H1 (cell line): ENCODE results near the gene RNF215. TPM values are rescaled to one million over a fixed set of nuclear protein-coding genes. Genes with fewer than 3 reads are reported as not detected.
A peak's percentile ranks its signal among the peaks of the same experiment; 100 is the strongest.

ENCODE experiments used
- CTCF ChIA-PET: fragments of 300-600 bp; sonication (Branson Sonifier 250); formaldehyde crosslinking; loops from one replicate; lab custom pipeline; 2021; ENCODE audit not compliant: partially characterized antibody; lab: Charles Lee
- POLR2A ChIA-PET: fragments of 300-600 bp; sonication (Branson Sonifier 250); formaldehyde crosslinking; loops from one replicate; lab custom pipeline; 2021; ENCODE audit warnings: inconsistent platforms; ENCODE audit not compliant: partially characterized antibody; lab: Charles Lee
- DNase-seq, 2 experiments: peaks; one replicate each; pipeline versions ENCODE4 v3.0.0 to v3.0.0-alpha.2; 2010 to 2022; ENCODE audit warnings: low spot score in 2 of 2, low read depth in 1 of 2, mixed read lengths in 1 of 2
- FAIRE-seq: peaks from 2 replicates; lab custom pipeline; 2011; peaks lifted over from hg19 to GRCh38; lab: Jason Lieb, UNC
- H2AFZ ChIP-seq: 2 replicates; pipeline ENCODE4 v1.8.1; 2012; ENCODE audit warnings: low read length, inconsistent platforms
- H2AK5ac ChIP-seq: 2 replicates; pipeline ENCODE4 v1.6.1; 2013; ENCODE audit warnings: low read depth, low read length
- H2BK120ac ChIP-seq: replicated peaks from 2 replicates; pipeline ENCODE3; 2013; ENCODE audit warnings: low read depth, low read length, inconsistent platforms
- H2BK12ac ChIP-seq: 2 replicates; pipeline ENCODE4 v1.6.1; 2013; ENCODE audit warnings: low read depth, low read length
- H2BK15ac ChIP-seq: 2 replicates; pipeline ENCODE4 v1.6.1; 2013; ENCODE audit warnings: low read length
- H2BK20ac ChIP-seq: 2 replicates; pipeline ENCODE4 v1.6.1; 2013; ENCODE audit warnings: low read length
- H2BK5ac ChIP-seq: 2 replicates; pipeline ENCODE4 v1.6.1; 2013; ENCODE audit warnings: low read depth, low read length
- H3K14ac ChIP-seq: 2 replicates; pipeline ENCODE4 v1.6.1; 2013; ENCODE audit warnings: inconsistent platforms; ENCODE audit not compliant: insufficient read length
- H3K18ac ChIP-seq: 2 replicates; pipeline ENCODE4 v1.6.1; 2013; ENCODE audit warnings: low read length; ENCODE audit errors: extremely low read depth
- H3K23ac ChIP-seq: 2 replicates; pipeline ENCODE4 v1.6.1; 2013; ENCODE audit warnings: inconsistent platforms; ENCODE audit not compliant: insufficient read length
- H3K23me2 ChIP-seq: 2 replicates; pipeline ENCODE4 v1.6.1; 2013; ENCODE audit warnings: low read depth, low read length
- H3K27ac ChIP-seq: 2 replicates; pipeline ENCODE4 v1.6.1; 2011; ENCODE audit warnings: low read depth, low read length, inconsistent platforms
- H3K27me3 ChIP-seq, 4 experiments: replicated peaks in 1 of 4; 1 replicate in 1 of 4; 2 replicates in 3 of 4; pipeline versions ENCODE4 v1.6.1 to v1.8.1; 2011 to 2013; ENCODE audit warnings: low read length in 3 of 4, mild to moderate bottlenecking in 3 of 4, inconsistent platforms in 2 of 4, mixed read lengths in 2 of 4, moderate library complexity in 1 of 4; ENCODE audit not compliant: control insufficient read depth in 3 of 4, insufficient read depth in 3 of 4; ENCODE audit errors: extremely low read depth in 1 of 4
- H3K36me3 ChIP-seq, 4 experiments: 2 replicates each; pipeline versions ENCODE4 v1.6.1 to v1.8.1; 2011 to 2013; ENCODE audit warnings: mild to moderate bottlenecking in 4 of 4, low read length in 3 of 4, moderate library complexity in 2 of 4, control low read depth in 1 of 4, inconsistent platforms in 1 of 4; ENCODE audit not compliant: insufficient read depth in 4 of 4, control insufficient read depth in 2 of 4
- H3K4ac ChIP-seq: replicated peaks from 2 replicates; pipeline ENCODE3; 2013; ENCODE audit warnings: low read length, low read depth, mixed read lengths, inconsistent platforms; ENCODE audit not compliant: insufficient read length
- H3K4me1 ChIP-seq, 4 experiments: replicated peaks in 1 of 4; 1 replicate in 1 of 4; 2 replicates in 3 of 4; pipeline versions ENCODE4 v1.6.1 to v1.8.1; 2011 to 2013; ENCODE audit warnings: low read length in 3 of 4, inconsistent platforms in 2 of 4, mixed read lengths in 1 of 4; ENCODE audit not compliant: insufficient read depth in 4 of 4, control insufficient read depth in 3 of 4
- H3K4me2 ChIP-seq, 2 experiments: 2 replicates each; pipeline versions ENCODE4 v1.6.1 to v1.8.1; 2011 to 2013; ENCODE audit warnings: low read depth in 2 of 2, low read length in 2 of 2, control low read depth in 1 of 2, inconsistent platforms in 1 of 2, mild to moderate bottlenecking in 1 of 2; ENCODE audit not compliant: insufficient read depth in 1 of 2
- H3K4me3 ChIP-seq, 4 experiments: fragments of 200-600, 300-600 bp in 1 of 4; sonication (generic), shearing (Covaris generic), sonication (Bioruptor Twin) in 1 of 4; 2 replicates each; pipeline versions ENCODE4 v1.5.1 to v1.8.1; 2011 to 2016; ENCODE audit warnings: low read length in 4 of 4, low read depth in 3 of 4, control low read depth in 2 of 4, inconsistent platforms in 2 of 4, mild to moderate bottlenecking in 2 of 4, mixed read lengths in 1 of 4, moderate library complexity in 1 of 4; ENCODE audit not compliant: insufficient read depth in 2 of 4; ENCODE audit errors: extremely low read depth in 1 of 4
- H3K56ac ChIP-seq: replicated peaks from 2 replicates; pipeline ENCODE3; 2013; ENCODE audit warnings: low read depth, mild to moderate bottlenecking, mixed read lengths, low read length, inconsistent platforms; ENCODE audit not compliant: insufficient read length
- H3K79me1 ChIP-seq: 2 replicates; pipeline ENCODE4 v1.6.1; 2013; ENCODE audit warnings: low read depth, low read length, control low read depth
- H3K79me2 ChIP-seq, 2 experiments: 2 replicates each; pipeline versions ENCODE4 v1.6.1 to v1.8.1; 2012 to 2013; ENCODE audit warnings: low read length in 2 of 2, mild to moderate bottlenecking in 2 of 2, inconsistent platforms in 1 of 2; ENCODE audit not compliant: insufficient read depth in 2 of 2, control insufficient read depth in 1 of 2
- H3K9ac ChIP-seq, 4 experiments: replicated peaks in 1 of 4; 1 replicate in 1 of 4; 2 replicates in 3 of 4; pipeline versions ENCODE4 v1.6.1 to v1.8.1; 2011 to 2013; ENCODE audit warnings: low read depth in 3 of 4, low read length in 3 of 4, control low read depth in 2 of 4, mild to moderate bottlenecking in 2 of 4, moderate library complexity in 2 of 4, inconsistent platforms in 1 of 4; ENCODE audit errors: extremely low read depth in 1 of 4
- H3K9me3 ChIP-seq, 2 experiments: 2 replicates each; pipeline versions ENCODE4 v1.6.1 to v1.8.1; 2012 to 2013; ENCODE audit warnings: mild to moderate bottlenecking in 2 of 2, moderate library complexity in 2 of 2, control low read depth in 1 of 2, inconsistent platforms in 1 of 2, low read depth in 1 of 2, low read length in 1 of 2, mixed read lengths in 1 of 2; ENCODE audit not compliant: insufficient read depth in 2 of 2
- H4K20me1 ChIP-seq, 2 experiments: replicated peaks in 1 of 2; 2 replicates each; pipeline versions ENCODE3 to v1.8.1; 2011 to 2013; ENCODE audit warnings: inconsistent platforms in 2 of 2, low read length in 2 of 2, mild to moderate bottlenecking in 1 of 2; ENCODE audit not compliant: insufficient read depth in 2 of 2, control insufficient read depth in 1 of 2
- H4K5ac ChIP-seq: 2 replicates; pipeline ENCODE4 v1.6.1; 2013; ENCODE audit warnings: low read length, low read depth, mixed read lengths, inconsistent platforms; ENCODE audit not compliant: insufficient read length
- H4K8ac ChIP-seq: 2 replicates; pipeline ENCODE4 v1.8.0; 2013; ENCODE audit warnings: mild to moderate bottlenecking, moderate library complexity, low read length, inconsistent platforms; ENCODE audit not compliant: insufficient read depth; ENCODE audit errors: extremely low read depth
- H4K91ac ChIP-seq: replicated peaks from 2 replicates; pipeline ENCODE3; 2013; ENCODE audit warnings: low read length, mixed read lengths, inconsistent platforms; ENCODE audit not compliant: insufficient read length
- CBX5 ChIP-seq: fragments of 300-800, 300-1000 bp; sonication (generic); IDR thresholded peaks from 2 replicates; pipeline ENCODE4 v1.7.1; 2016; ENCODE audit warnings: antibody characterized with exemption, low read length, low read depth
- CTCF ChIP-seq, 3 experiments: IDR thresholded peaks; 1 replicate in 2 of 3; 2 replicates in 1 of 3; pipeline versions ENCODE4 v1.5.1 to v1.6.1; 2011; ENCODE audit warnings: low read length in 3 of 3, mild to moderate bottlenecking in 3 of 3, inconsistent platforms in 2 of 3, low read depth in 1 of 3, moderate library complexity in 1 of 3; ENCODE audit not compliant: insufficient read depth in 1 of 3; ENCODE audit errors: control extremely low read depth in 1 of 3
- EGR1 ChIP-seq: IDR thresholded peaks from 2 replicates; pipeline ENCODE4 v1.6.1; 2011; ENCODE audit warnings: low read depth, low read length, borderline replicate concordance
- JUND ChIP-seq: IDR thresholded peaks from 2 replicates; pipeline ENCODE4 v1.6.1; 2011; ENCODE audit warnings: mild to moderate bottlenecking, improper control_type of control experiment, low read length
- NRF1 ChIP-seq: IDR thresholded peaks from 2 replicates; pipeline ENCODE4 v1.6.1; 2011; ENCODE audit warnings: mild to moderate bottlenecking, low read depth, low read length, improper control_type of control experiment
- PHF8 ChIP-seq: fragments of 200-600 bp; sonication (generic); conservative IDR thresholded peaks from 2 replicates; pipeline ENCODE4 v1.7.1; 2012; ENCODE audit warnings: low read depth, mild to moderate bottlenecking, inconsistent platforms, low read length, moderate library complexity
- POLR2A ChIP-seq, 2 experiments: IDR thresholded peaks; 1 replicate in 1 of 2; 2 replicates in 1 of 2; pipeline ENCODE4 v1.6.1; 2011; ENCODE audit warnings: low read depth in 2 of 2, low read length in 2 of 2, mild to moderate bottlenecking in 2 of 2; ENCODE audit errors: control extremely low read depth in 1 of 2
- RXRA ChIP-seq: IDR thresholded peaks from 2 replicates; pipeline ENCODE4 v1.6.1; 2011; ENCODE audit warnings: low read depth, mild to moderate bottlenecking, low read length, moderate library complexity; ENCODE audit not compliant: insufficient read depth
- TEAD4 ChIP-seq: IDR thresholded peaks from 2 replicates; pipeline ENCODE4 v1.6.1; 2012; ENCODE audit warnings: low read depth, low read length, inconsistent platforms, mixed read lengths
- WGBS, 2 experiments: shearing (Covaris generic) in 1 of 2; methylation state at CpG; one replicate each; pipeline versions ENCODE4 v1.1.6 to v1.1.7; 2013 to 2015; ENCODE audit warnings: low lambda C conversion rate in 2 of 2, mixed read lengths in 2 of 2, inconsistent platforms in 1 of 2, low coverage in 1 of 2, missing lambda C conversion rate in 1 of 2; ENCODE audit not compliant: insufficient replicate concordance in 2 of 2, insufficient coverage in 1 of 2, insufficient read length in 1 of 2; ENCODE audit errors: extremely low coverage in 1 of 2, missing lambda C conversion rate in 1 of 2; 5-methylcytosine and 5-hydroxymethylcytosine counted together
- polyA plus RNA-seq, 7 experiments: library from polyadenylated mRNA; depleted of rRNA in 3 of 7; stranded (reverse) in 5 of 7; unstranded in 2 of 7; fragments of >200 nt in 5 of 7; fragments of 200-250 nt in 2 of 7; gene quantifications; 1 replicate in 5 of 7; 2 replicates in 1 of 7; 4 replicates in 1 of 7; pipeline versions ENCODE4 v1.2.1 to v1.2.3, GENCODE V29; 2011 to 2013; ENCODE audit warnings: missing spikeins in 2 of 7, mixed read lengths in 2 of 7
- total RNA-seq: library from RNA; stranded (reverse); fragmentation: NEBNext Ultra II Directional; extraction: Animal tissue kit (Norgen Biotek cat#: 25700); gene quantifications from 2 replicates; pipeline ENCODE4 v1.2.1, GENCODE V29; 2021

The RNF215 gene
- total and polyA plus RNA-seq, 2 of the 8 experiments (the other 6 are each of a cell fraction or from before 2014, with no cell fraction given), result 13.1 to 19.0 TPM

- H3K23ac ChIP-seq, result no peak overlapping the region
- no peak for FAIRE-seq
- TF ChIP-seq NRF1 (no peak), CBX5 (no peak), TEAD4 (no peak), JUND (no peak), EGR1 (no peak), PHF8 (no peak), POLR2A (IDR thresholded peaks at IDR 0.05; ENCODE audit: control extremely low read depth in 1 of 2, low read depth in 2 of 2, low read length in 2 of 2) (no peak), RXRA (no peak), CTCF (IDR thresholded peaks at IDR 0.05; ENCODE audit: control extremely low read depth in 1 of 3, insufficient read depth in 1 of 3, low read depth in 1 of 3, low read length in 3 of 3) (no peak)
Measured at GRCh38 chr22:30421695-30422480, 34.7 kb upstream of the RNF215 start.

More at GRCh38 chr22:30421695-30422480, 34.7 kb upstream of the RNF215 start:
- peak overlapping the region in 3 of 4 experiments; percentile 58 to 88 (median 70); a peak in 4 of 8 replicates for H3K4me3 ChIP-seq
- no peak overlapping the region for H3K56ac ChIP-seq
- 80% methylated on average over 8 of the region's 8 CpGs; no CpG with 5 or more reads in 1 of the 2 experiments for WGBS, 2 experiments
- H2BK15ac ChIP-seq, result no peak overlapping the region
- peak overlapping the region; percentile 71 to 93 for H3K4me2 ChIP-seq
- peaks cover 0 to 13% (median 6%) of the 10 kb centered on the region in 4 experiments; a peak in 4 of 8 replicates for H3K36me3 ChIP-seq
- peak overlapping the region; percentile 46; the same call in 1 of the 2 replicates for H2AK5ac ChIP-seq
- POLR2A ChIA-PET, result interaction anchor here (0.8 to 5.2 kb wide), 11 partner anchors 8 to 66 kb away, joined by 3 to 39 read pairs (median 16); partner anchors contain the start of genes CCDC157, SEC14L2 and SF3A1
- no peak overlapping the region for H4K5ac ChIP-seq
- no peak for DNase-seq
- H3K18ac ChIP-seq, result no peak overlapping the region
- H3K79me1 ChIP-seq, result no peaks in the 10 kb centered on the region
- H3K23me2 ChIP-seq, result peaks cover 22% of the 10 kb centered on the region
- H4K91ac ChIP-seq, result no peak overlapping the region
- H3K27ac ChIP-seq, result no peak overlapping the region
- H3K9ac ChIP-seq, result no peak overlapping the region; a peak in 1 of 7 replicates
- no peaks in the 10 kb centered on the region for H3K27me3 ChIP-seq
- peaks cover 1 to 19% (median 13%) of the 10 kb centered on the region in 4 experiments for H3K4me1 ChIP-seq
- H2BK12ac ChIP-seq, result 0 out of 2 replicates have a peak overlapping the region, but pooled peaks have one; percentile 61
- no peak overlapping the region for H2AFZ ChIP-seq
- no peak overlapping the region for H3K14ac ChIP-seq
- no peak overlapping the region for H2BK20ac ChIP-seq
- no peak overlapping the region for H3K4ac ChIP-seq
- H2BK120ac ChIP-seq, result no peak overlapping the region
- peaks cover 0 to 5% of the 10 kb centered on the region in 2 experiments; a peak in 1 of 4 replicates for H3K79me2 ChIP-seq
- no peak overlapping the region for H2BK5ac ChIP-seq
- no peaks in the 10 kb centered on the region for H3K9me3 ChIP-seq
- H4K20me1 ChIP-seq, result peaks cover 0 to 4% of the 10 kb centered on the region in 2 experiments
- CTCF ChIA-PET, result interaction anchor here (0.8 to 12.0 kb wide), 9 partner anchors 9 to 159 kb away, joined by 3 to 164 read pairs (median 5); partner anchors contain the start of genes RNF215 and SEC14L2
- no peak overlapping the region for H4K8ac ChIP-seq
